B cell (primary cell): ENCODE results near the gene CTAGE8.
"Not testable (repeated sequence)": the region's sequence is repeated elsewhere in the genome, so short reads cannot be mapped to it uniquely, and the experiment has no call there.

ENCODE experiments used
- CTCF ChIP-seq: fragments of 200-600 bp; IDR thresholded peaks from one replicate; pipeline ENCODE4 v1.8.0; 2022; ENCODE audit warnings: antibody characterized with exemption, mild to moderate bottlenecking
- EZH2 ChIP-seq: IDR thresholded peaks from 2 replicates; pipeline ENCODE4 v1.6.1; 2012; ENCODE audit warnings: borderline replicate concordance, low read depth, mild to moderate bottlenecking, moderate library complexity, low read length; ENCODE audit not compliant: insufficient read depth, poor library complexity, severe bottlenecking

GRCh38 chr7:144317537-144317936 lies 48.4 kb upstream of the CTAGE8 start:
- not testable (repeated sequence) for TF ChIP-seq EZH2, CTCF
